ENCODE data around the gene EPHB2.

EPHB2 gene

DNA sequence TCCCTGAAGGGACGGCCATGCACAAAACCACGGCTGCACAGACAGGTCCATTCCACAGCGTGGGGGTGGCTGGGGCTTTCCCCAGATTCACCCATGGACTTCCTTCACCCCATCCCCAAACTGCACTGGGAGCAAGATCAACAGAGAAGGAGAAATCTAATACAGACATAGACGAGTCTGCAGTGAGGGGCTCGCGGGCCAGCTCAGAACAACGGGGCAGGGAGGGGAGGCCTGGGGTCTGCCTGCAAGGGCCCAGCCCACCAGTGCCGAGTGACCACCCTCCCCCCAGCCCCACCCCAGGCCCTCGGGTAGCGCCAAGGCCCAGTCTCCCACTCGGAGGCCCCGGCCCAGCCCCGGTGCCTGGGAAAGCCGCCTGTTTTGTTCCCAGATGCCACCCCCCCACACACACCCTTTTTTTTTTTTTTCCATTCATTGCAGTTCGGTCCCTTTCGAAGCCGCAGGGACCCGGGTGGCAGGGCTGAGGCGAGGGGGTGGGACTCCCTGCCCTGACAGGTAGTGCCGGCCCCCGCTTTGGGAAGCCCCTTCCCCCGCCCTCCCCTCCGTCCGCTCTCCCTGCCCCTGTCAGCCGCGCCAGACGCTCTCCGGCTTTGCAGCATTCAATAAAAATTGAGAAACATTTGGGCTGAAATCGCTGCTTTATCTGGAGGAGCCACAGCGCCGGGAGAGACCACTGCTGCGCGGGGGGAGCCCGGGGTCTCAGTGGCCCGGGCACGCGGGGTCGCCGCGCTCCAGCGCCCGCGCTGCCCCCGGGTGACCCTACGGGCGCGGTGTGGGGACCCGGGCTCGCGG is 543 bp upstream of the EPHB2 start:
- H3K36me3 ChIP-seq (ENCODE audit: insufficient read depth, low read length): no peaks in the 10 kb centered on the region
- no peak for TF ChIP-seq EZH2 (IDR thresholded peaks at IDR 0.05)
- TF ChIP-seq POLR2AphosphoS5 (IDR thresholded peaks at IDR 0.05; ENCODE audit: borderline replicate concordance, low read depth, low read length): no peak
- no peak for TF ChIP-seq FOXP2 (optimal IDR thresholded peaks at IDR 0.05; ENCODE audit: control extremely low read depth, extremely low read length, insufficient read depth)
- peak overlapping the region; percentile 72 for H3K4me3 ChIP-seq
- peak; percentile 20 for DNase-seq (ENCODE audit: low read depth, low spot score)
- no peaks in the 10 kb centered on the region for H3K9me3 ChIP-seq (ENCODE audit: low read depth, low read length)
- H3K9ac ChIP-seq (ENCODE audit: insufficient read length): no peak overlapping the region
- H3K27ac ChIP-seq: no peak overlapping the region

- no peak for DNase-seq (ENCODE audit: low read depth, low spot score)
- Histone ChIP-seq H3K36me3 (ENCODE audit: insufficient read depth, low read length) (no peaks in the 10 kb centered on the region), H3K4me3 (peak overlapping the region; percentile 38), H3K9me3 (ENCODE audit: low read depth, low read length) (no peaks in the 10 kb centered on the region), H3K9ac (ENCODE audit: insufficient read length) (no peak overlapping the region), H3K27ac (no peak overlapping the region)
- TF ChIP-seq EZH2 (IDR thresholded peaks at IDR 0.05) (no peak), POLR2AphosphoS5 (IDR thresholded peaks at IDR 0.05; ENCODE audit: borderline replicate concordance, low read depth, low read length) (no peak), FOXP2 (optimal IDR thresholded peaks at IDR 0.05; ENCODE audit: control extremely low read depth, extremely low read length, insufficient read depth) (no peak)
Measured at GRCh38 chr1:22711071-22711470, 432 bp downstream of the EPHB2 start.

DNA sequence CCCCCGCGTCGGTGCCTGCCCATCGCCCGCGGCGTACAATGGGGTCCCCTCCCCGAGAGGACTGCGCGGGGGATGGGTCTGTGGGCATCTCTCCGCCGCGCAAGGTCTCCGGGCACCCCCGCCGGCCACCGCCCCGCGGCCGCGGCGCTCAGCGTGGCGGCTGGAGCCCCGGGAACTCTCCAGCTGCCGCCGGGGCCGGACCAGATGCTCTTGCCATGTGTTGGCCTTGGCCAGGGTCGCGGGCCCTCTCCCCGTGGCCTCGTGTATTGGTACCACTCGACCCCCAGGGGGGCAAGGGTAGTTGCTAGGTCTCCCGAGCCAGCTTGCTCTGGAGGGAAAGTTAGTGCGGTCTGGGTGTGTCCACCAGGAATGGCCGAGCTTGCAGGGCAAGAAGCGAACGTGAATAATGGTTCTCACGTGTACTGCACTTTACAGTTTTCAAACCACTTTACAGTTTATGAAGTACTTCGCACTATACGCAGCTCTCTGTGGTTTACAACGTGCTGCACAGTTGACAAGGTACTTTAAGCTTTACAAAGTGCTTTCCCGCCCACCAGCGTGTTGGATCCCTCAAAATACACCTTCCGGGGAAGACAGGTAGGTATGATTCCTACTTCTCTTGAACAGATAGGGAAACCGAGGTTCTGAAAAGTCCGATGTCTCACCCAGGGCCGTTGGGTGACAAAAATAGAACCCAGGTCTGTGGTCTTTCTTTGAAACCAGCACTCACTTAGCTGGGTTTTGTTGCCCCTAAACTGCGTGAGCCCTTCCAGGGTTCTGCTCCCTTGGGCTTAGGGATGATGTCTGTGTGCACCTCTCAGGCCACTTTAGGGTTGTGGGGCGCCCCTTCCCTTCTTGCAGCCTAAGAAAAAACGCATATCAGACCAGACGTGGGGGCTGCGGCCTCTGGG is 1.2 kb downstream of the EPHB2 start:
- DNase-seq (ENCODE audit: low read depth, low spot score): no peak
- Histone ChIP-seq H3K4me3 (peak overlapping the region; percentile 38; the same call in 1 of the 2 replicates), H3K9me3 (ENCODE audit: low read depth, low read length) (no peaks in the 10 kb centered on the region), H3K9ac (ENCODE audit: insufficient read length) (no peak overlapping the region), H3K36me3 (ENCODE audit: insufficient read depth, low read length) (no peaks in the 10 kb centered on the region), H3K27ac (no peak overlapping the region)
- TF ChIP-seq POLR2AphosphoS5 (IDR thresholded peaks at IDR 0.05; ENCODE audit: borderline replicate concordance, low read depth, low read length) (no peak), FOXP2 (optimal IDR thresholded peaks at IDR 0.05; ENCODE audit: control extremely low read depth, extremely low read length, insufficient read depth) (no peak), EZH2 (IDR thresholded peaks at IDR 0.05) (no peak)

DNA sequence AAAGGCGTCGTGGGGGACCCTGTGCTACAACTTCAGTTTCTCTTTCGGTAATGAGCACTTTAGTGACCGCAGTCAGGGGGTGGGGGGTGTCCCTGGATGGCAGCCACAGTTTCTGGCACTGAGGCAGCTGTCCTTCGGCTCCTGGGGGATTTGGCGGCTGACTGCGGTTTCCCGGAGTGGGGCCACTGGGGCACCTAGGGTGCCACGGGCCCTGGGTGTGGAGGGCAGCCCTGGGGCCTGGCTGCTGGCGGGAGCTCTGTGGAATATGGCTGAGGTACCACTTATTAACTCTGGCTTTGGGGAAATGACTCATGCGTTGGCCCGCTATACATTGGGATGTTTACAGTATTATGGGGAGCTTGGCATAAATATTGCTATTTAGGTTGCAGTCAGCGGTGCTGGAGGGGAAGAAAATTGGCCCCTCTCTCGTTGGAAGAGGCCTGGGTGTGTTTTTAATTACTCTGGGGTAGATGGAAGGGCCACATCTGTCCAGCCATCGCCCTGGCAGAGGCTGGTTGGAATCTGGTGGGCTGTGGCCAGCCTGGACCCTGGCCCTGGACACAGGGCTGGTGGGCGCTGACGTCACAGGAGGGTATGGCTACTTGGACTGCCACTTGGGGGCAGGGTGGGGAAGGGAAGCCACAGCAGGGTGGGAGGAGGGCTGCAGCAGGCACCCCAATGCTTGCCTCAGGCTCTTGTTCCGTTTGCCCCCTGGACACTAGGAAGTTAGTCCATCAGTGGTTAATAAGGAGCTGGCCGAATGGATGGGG is 2.0 kb downstream of the EPHB2 start:
- no peak for DNase-seq (ENCODE audit: low read depth, low spot score)
- no peak overlapping the region for H3K4me3 ChIP-seq

DNA sequence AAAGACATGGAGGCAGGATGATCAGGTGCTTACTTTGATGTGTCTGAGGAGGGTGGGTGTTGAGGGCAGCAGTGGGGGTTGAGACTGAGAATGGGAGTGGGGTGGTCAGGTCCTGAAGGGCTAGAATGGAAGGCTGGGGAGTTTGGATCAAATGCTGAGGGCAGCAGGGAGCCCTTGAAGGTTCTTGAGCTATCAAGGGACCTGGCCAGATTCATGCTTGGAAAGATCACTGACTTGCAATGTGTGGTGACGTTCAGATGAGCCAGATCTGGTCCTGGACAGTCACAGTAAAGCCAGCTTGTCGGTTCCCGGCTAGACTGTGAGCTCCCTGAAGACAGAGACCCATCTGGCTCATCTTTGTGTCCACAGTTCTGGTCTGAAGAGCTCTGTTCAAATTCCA is 3.8 kb downstream of the EPHB2 start:
- Histone ChIP-seq H3K9ac (ENCODE audit: insufficient read length) (no peak overlapping the region), H3K4me3 (no peak overlapping the region), H3K36me3 (ENCODE audit: insufficient read depth, low read length) (no peaks in the 10 kb centered on the region), H3K27ac (no peak overlapping the region), H3K9me3 (ENCODE audit: low read depth, low read length) (no peaks in the 10 kb centered on the region)
- TF ChIP-seq FOXP2 (optimal IDR thresholded peaks at IDR 0.05; ENCODE audit: control extremely low read depth, extremely low read length, insufficient read depth) (no peak), EZH2 (IDR thresholded peaks at IDR 0.05) (no peak), POLR2AphosphoS5 (IDR thresholded peaks at IDR 0.05; ENCODE audit: borderline replicate concordance, low read depth, low read length) (no peak)
- DNase-seq (ENCODE audit: low read depth, low spot score): no peak

More for the DNA sequence above, 2.0 kb downstream of the EPHB2 start:
- H3K36me3 ChIP-seq (ENCODE audit: insufficient read depth, low read length): no peaks in the 10 kb centered on the region
- no peak overlapping the region for H3K27ac ChIP-seq
- no peak for TF ChIP-seq FOXP2 (optimal IDR thresholded peaks at IDR 0.05; ENCODE audit: control extremely low read depth, extremely low read length, insufficient read depth)
- TF ChIP-seq POLR2AphosphoS5 (IDR thresholded peaks at IDR 0.05; ENCODE audit: borderline replicate concordance, low read depth, low read length): no peak
- no peak for TF ChIP-seq EZH2 (IDR thresholded peaks at IDR 0.05)
- H3K9ac ChIP-seq (ENCODE audit: insufficient read length): no peak overlapping the region
- no peaks in the 10 kb centered on the region for H3K9me3 ChIP-seq (ENCODE audit: low read depth, low read length)

GRCh38 chr1:22717037-22717760 is 6.6 kb downstream of the EPHB2 start:
- no peaks in the 10 kb centered on the region for H3K9me3 ChIP-seq (ENCODE audit: low read depth, low read length)
- no peak for DNase-seq (ENCODE audit: low read depth, low spot score)
- TF ChIP-seq FOXP2 (optimal IDR thresholded peaks at IDR 0.05; ENCODE audit: control extremely low read depth, extremely low read length, insufficient read depth) (no peak), POLR2AphosphoS5 (IDR thresholded peaks at IDR 0.05; ENCODE audit: borderline replicate concordance, low read depth, low read length) (no peak), EZH2 (IDR thresholded peaks at IDR 0.05) (no peak)
- no peak overlapping the region for H3K9ac ChIP-seq (ENCODE audit: insufficient read length)
- H3K4me3 ChIP-seq: no peak overlapping the region
- no peaks in the 10 kb centered on the region for H3K36me3 ChIP-seq (ENCODE audit: insufficient read depth, low read length)
- no peak overlapping the region for H3K27ac ChIP-seq

- H3K9ac ChIP-seq (ENCODE audit: insufficient read length): no peak overlapping the region
Measured at GRCh38 chr1:22721122-22721873, 10.7 kb downstream of the EPHB2 start.

More at GRCh38 chr1:22721122-22721873, 10.7 kb downstream of the EPHB2 start:
- no peak for DNase-seq (ENCODE audit: low read depth, low spot score)
- Histone ChIP-seq H3K36me3 (ENCODE audit: insufficient read depth, low read length) (no peaks in the 10 kb centered on the region), H3K9me3 (ENCODE audit: low read depth, low read length) (no peaks in the 10 kb centered on the region), H3K27ac (no peak overlapping the region), H3K4me3 (no peak overlapping the region)
- TF ChIP-seq FOXP2 (optimal IDR thresholded peaks at IDR 0.05; ENCODE audit: control extremely low read depth, extremely low read length, insufficient read depth) (no peak), POLR2AphosphoS5 (IDR thresholded peaks at IDR 0.05; ENCODE audit: borderline replicate concordance, low read depth, low read length) (no peak), EZH2 (IDR thresholded peaks at IDR 0.05) (no peak)

Measured in SK-N-MC (cell line).